Activated naive CD8-positive, alpha-beta T cell treated with anti-CD3 and anti-CD28 coated beads, Interleukin-2, amount 50 U/mL, for 16 hours (primary cell): Measurements from ENCODE around the gene PITPNM3.

Source experiments
- DNase-seq: peaks from one replicate; pipeline ENCODE4 v3.0.0-alpha.2; 2020; ENCODE audit warnings: low read depth, low spot score

The PITPNM3 gene

DNA sequence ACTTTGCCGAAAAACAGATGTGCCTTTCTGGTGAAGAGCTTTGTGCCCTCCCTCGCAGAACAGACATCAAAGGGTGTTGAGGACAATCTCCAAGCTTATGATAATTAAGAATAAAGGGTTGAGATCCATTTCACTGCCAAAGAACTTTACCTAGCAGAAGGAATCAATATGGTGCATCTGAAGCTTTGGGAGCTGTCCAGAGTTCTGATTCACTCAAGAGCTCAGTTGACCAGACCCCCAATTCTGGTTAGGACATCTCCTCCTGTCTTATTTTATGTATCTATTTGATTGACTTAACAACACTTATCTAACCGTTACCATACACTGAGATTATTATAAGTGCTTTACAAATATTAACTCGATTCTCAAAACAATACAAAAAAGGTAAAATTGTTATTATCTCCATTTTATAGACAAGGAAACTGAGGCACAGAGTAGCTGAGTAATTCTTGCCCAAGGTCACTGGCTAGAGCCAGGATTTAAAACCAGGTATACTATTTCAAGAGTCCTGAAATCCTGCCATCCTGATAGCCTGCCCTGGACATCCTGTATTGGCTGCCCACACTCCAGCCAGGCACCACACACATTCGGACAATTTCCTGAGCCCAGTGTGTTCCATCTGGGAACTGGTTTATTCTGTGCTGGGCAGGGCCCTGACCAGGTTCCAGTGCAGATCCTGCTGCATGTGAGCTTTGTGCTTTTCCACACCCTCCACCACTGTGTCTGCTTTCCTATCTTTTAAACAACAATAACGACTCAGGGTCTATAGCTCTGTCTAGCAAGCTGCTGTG lies 29.8 kb downstream of the PITPNM3 start:
- no peak for DNase-seq

DNA sequence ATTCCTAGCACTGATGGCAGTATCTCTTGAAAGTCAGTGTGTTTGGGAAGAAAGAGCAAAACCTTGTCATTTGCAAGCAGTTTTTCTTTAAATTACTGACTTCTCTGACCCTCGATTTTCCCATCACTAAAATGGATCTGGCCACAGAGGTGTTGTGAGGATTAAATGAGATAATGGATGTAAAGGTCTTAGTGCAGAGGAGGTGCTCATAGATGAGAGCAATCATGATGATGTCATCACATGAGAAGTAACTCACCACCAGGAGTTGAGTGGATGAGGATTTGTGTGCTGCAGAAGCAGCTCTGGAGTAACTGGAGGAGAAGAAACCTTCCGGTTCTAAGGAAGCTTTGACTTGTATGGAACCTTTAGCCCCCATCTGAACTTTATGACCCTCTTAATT lies 30.6 kb downstream of the PITPNM3 start:
- no peak for DNase-seq

DNA sequence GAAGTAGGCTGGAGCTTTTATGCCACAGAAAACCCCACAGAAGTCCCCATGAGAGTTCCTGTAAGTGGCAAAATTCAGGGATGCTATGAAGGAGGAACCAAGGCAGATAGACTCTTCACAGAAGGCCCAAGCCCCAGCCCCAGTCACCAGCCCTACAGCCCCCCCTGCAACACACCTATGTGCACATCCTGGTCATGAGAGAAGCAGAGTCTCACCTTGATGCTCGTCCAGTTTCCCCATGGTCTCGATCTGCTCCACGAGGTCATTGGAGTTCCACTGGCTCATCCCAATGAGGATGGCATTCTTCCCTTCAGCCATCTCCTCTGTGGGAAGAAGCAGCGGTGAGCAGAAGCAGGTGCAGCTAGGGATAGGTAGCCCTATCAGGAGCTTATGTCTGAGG lies 31.2 kb downstream of the PITPNM3 start:
- DNase-seq, result no peak

DNA sequence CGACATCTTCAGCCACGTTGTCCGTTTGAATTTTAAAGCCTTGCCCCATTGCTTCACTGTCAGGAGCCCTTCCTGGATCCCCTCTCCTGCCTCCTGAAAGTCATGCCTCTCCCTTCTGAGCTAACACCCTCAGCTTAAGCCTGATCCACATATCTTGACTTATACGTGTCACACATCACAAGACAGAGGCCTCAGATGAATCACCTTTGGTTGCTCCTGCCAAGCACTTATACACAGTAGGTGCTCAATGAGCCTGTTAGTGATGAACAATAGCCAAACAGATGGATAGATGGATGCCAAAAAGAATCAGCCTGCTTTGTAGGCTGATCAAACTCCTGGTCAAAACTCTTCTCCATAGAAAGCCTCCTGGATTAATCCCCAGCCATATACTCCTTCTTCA lies 31.8 kb downstream of the PITPNM3 start:
- DNase-seq, result no peak

DNA sequence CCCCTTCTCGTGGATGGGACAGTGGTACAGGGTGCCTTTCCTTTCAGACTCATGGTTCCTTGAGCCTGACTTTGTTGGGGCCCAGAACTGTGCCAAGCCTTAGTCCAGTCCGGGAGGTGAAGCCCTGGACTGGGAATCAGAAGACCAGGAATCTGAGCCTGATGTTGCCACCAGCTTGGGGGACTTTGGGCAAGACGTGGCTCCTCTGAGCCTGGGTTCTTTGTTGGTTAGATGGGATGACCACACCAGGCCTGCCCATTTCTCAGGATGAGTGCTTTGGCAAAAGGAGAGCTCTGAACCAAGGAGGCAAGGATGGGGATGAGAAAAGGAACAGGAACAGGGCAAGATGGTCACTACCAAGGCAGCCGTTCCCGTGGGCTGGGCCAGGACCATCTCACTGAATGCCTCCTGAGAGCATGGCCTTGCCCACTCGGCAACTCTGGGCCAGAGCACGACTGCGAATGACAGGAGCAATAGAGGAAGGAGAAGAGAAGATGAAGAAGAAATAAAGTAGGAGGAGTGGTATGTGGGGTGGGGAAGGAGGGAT lies 32.5 kb downstream of the PITPNM3 start:
- no peak for DNase-seq

DNA sequence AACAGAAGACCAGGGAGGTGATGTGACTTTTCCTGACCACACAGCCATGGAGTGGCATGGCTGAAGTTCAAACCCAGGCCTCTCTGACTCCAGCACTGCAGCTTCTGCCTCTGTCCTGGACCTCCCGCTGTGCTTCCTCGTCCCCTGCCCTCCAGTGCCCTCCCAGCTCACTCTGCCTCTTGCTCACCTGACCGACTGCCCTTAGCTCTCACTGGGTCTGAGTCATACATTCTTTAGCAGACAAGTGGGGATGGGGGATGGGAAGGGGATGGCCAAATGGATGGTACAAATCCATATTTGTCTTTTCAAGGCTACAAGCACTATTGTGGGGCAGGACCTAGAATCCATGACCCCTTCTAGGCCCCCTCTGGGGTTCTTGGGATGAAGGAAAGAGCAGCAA lies 33.0 kb downstream of the PITPNM3 start:
- DNase-seq, result no peak

DNA sequence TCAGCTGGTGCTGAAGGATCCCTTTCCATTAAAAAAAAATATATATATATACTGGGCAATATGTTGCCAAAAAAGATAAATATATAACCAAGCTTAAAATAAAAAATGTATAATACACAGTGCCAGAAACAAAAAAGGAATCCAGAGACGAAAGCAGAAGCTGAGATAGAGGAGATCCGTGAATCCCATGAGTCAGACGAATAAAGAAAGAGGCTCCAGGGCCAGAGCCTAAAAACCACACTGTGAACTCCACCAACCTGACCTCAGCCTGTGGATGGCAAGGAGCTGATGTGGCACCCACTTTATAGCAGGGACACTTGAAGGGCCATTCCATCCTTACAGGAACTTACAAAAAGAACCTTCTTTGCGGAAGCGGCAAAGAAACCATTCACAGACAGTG lies 34.8 kb downstream of the PITPNM3 start:
- DNase-seq, result no peak

DNA sequence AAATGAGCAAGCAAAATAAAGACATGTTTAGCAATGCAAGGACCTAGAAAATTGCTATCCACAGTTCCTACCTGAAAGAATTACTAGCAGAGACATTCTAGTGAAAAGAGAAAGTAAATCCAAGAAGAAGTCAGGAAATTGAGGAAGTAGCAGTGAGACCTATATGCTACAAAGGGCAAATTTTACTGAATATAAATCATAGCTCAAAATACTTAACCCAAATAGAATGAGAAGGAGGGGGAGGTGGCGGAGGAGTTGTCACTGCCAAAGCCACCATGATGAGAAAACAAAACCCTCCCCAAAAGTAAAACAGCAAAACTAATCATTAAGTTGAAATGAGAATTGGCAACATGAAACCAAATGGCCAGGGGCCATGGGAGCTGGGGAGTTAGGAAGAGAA lies 39.3 kb downstream of the PITPNM3 start:
- no peak for DNase-seq

DNA sequence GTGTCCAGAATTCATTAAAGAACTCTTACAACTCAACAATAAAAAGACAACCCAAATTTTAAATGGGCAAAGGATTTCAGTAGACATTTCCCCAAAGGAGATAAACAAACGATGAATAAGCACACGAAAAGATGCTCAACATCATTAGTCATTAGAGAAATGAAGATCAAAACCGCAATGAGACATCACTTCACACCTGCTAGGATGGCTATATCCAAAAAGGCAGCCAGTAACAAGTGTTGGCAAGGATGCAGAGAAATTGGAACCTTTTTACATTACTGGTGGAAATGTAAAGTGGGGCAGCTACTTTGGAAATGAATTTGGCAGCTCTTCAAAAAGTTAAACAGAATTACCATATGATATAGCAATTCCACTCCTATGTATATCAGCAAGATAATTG lies 42.0 kb downstream of the PITPNM3 start:
- DNase-seq, result no peak

DNA sequence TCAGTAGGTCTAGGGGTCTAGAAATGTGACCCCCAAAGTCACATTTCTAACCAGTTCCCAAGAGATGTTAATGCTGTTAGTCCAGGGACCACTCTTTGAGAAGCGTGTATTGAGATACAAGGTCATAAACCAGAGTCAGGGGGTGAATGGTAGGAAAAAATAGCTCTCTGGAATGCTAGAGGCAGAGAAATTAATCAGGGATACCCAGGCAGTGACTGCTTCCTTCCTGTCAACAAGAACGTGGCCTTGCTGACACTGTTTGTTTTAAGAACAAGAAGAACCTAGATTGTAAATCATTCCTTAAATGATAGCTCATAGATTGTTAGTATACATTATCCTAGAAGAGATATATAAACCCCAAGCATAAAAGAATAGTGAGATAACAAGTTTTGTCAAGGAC lies 43.8 kb downstream of the PITPNM3 start:
- no peak for DNase-seq

DNA sequence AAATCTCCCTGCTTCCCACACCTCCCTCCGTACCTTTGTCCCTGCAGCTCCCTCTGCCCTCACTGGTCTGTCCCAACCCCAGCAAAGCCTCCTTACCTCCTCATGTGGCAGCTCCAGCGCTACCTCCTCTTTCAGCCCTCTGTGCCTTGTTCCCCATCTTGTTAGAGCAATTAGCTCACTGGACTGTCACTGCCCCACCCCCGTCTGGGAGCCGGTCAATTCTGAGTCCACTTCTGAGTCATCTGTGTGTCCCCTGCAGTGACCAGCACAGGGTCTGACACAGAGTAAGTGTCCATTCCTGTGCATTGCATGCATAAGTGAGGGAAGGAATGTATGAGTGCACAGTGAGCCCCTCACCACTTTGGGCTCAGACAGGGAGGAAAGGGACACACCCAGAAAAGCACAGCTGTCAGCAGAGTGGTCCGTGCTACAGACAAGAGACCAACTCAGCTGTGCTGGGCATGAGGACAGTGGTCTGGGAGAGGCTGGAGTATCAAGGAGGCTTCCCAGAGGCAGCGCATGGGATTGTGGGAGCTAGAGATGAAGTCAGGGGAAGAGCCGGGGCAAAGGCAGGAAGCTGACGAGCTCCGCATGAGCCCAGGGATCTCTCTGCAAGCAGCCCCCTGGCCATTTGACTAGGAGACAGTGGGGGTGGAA lies 45.9 kb downstream of the PITPNM3 start:
- no peak for DNase-seq

DNA sequence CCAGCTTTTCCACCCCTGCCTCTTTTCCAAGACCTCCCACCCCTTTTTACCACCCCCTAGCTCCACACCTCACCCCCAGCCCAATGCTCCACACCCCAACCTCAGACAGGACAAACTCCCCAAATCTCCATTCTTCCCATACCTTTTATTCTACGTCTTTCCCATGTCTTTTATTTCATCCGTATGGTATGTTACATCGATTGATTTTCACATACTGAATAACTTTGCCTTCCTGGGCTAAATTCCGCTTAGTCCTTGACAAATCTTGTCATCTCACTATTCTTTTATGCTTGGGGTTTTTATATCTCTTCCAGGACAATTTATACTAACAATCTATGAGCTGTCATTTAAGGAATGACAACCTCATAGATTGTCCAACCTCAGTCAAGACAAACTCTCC lies 46.4 kb downstream of the PITPNM3 start:
- DNase-seq, result no peak

DNA sequence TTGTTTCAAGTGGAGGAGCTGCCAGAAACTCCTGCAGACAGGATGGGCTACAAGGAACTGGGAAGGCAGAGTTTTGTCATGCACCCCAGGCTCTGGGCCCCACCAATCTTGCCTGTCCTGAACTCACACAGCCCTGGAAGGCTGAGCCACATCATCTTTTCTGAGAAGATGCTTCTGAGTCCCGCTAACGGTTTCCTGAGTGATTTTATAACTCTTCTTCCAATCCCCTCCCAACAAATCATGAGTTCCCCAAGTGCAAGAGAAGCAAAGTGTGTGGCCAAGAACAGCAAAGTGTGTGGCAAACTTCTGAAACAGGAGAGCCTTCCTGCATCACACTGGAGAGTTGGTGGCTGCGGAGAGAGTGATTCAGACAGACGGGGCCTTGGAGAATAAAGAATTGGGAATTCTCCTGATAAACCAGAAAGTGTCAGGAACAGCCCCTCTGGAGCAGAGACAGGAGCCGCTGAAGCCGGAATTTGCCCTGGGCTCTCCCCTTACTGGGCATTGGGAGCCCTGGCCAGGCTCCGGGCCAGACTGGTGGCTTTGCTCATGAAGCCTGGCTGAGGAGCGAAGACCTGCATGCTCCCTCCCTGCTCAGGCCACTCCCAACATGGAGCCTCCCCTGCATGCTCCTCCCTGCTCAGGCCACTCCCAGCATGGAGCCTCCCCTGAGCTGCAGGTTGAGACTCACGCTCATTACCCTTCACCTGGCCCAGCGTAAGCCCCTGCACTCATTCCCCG lies 47.2 kb downstream of the PITPNM3 start:
- no peak for DNase-seq

DNA sequence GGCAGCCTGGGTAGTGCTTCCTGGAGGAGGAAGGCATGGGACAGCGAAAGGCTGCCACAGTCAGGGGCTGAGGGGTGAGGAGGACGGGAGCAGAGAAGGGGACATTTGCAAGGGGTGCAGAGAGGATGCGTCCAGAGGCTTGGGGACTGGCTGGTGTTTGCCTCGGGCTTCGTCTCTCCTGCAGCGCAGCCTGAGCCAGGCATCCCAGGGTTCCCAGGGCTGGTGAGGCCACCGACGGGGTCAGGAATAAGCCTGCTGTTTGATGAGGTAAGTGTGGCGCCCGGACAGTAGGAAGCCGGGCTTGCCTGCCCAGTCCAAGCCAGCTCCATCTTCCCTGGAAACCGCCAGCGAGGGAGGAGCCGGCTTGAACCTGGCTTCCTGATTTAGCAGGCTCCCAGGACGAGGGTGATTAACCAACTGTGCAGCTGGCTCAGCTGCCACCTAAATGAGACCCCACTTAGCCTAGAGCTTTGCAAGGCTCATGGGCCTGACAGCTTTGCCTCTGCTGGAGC lies 47.8 kb downstream of the PITPNM3 start:
- DNase-seq, result no peak

DNA sequence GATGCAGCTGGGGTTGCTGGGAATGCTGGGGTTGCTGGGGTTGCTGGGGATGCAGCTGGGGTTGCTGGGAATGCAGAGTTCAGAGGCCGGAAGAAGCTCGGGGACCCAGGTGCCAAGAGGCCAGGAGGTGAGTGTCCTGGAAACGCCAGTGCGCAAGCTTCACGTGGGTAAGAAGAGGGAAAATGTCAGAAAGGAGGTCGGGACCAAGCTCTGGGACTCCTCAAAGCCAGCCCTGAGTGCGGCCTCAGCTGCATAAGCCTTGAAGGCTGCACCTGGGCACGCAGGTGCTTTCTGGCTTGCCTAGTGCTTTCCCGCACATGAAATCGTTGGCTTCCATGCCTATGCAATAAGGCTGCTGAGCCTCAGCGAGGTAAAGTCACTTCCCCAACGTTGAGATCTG lies 48.3 kb downstream of the PITPNM3 start:
- DNase-seq, result no peak

DNA sequence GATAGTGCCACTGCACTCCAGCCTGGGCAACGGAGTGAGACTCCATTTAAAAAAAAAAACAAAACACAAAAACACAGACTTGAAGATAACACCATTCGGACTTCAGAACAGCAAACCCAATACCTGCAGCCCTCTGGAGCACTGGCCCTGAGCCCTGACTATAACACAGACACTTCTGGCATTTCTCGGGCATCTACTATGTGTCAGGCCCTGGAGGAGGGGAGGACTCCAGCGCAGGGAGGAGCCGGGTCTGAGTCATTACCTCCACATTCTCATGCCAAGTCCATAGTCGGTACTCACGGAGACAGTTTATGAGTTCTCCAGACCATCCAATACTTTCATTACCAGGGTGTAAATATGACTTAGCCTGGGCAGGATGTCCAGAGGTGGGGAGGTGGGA lies 48.8 kb downstream of the PITPNM3 start:
- DNase-seq, result no peak

DNA sequence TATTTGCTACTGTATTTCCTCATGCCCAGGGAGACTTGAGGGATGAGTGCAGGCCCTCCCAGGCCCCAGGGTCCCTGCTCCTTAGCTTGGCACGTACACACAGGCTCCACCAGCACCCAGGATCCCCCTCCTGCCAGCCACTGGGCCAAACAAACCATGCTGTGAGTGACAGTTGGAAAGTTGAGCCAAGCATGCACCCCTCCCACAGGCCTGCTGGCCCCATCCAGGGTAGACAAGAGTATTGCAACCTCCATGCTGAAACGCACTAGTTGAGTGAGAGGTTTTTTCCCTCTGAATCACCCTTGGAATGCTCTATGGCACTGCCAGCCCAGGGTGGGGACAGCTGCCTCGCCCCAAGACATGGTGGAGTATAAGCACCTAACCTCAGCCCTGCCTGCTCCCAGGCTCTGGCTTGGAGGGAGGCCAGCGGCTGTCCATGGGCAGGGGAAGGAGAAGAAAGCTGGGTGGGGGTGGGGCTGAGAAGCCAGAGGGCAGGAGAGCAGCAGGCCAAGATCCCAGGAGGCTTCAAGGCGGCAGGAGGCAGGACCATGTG lies 49.6 kb downstream of the PITPNM3 start:
- no peak for DNase-seq

DNA sequence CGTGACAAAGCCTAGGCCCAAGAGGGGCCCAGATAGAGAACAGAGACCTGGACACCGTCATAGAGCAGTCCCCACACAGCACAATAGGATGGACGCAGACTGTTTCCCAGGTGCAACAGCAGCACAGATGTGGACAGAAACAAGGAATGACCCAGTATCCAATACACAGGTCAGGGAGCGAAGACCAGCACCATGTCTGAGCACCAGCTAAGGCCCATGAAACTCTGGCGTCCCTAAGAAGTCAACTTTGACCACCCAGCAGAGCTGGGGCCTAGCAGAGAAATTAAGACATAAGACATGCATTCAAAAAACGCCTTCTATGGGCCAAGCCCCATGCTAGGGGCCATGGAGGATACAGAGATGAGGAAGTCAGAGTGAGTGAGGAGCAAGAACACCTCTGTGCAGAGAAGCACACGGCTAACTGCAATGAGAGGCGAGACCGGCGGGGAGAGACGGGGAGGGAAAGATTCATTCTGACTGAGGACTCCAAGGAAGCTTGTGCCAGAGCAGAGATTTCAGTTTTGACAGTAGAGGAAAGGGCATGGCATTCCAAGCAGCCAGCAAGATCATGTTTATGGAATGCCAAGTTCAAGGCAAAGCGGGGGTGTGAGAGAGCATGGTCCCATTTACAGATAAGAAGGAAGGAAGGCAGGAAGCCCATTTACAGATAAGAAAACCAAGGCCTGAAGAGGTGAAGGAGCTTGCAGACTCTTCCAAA lies 50.8 kb downstream of the PITPNM3 start:
- no peak for DNase-seq

DNA sequence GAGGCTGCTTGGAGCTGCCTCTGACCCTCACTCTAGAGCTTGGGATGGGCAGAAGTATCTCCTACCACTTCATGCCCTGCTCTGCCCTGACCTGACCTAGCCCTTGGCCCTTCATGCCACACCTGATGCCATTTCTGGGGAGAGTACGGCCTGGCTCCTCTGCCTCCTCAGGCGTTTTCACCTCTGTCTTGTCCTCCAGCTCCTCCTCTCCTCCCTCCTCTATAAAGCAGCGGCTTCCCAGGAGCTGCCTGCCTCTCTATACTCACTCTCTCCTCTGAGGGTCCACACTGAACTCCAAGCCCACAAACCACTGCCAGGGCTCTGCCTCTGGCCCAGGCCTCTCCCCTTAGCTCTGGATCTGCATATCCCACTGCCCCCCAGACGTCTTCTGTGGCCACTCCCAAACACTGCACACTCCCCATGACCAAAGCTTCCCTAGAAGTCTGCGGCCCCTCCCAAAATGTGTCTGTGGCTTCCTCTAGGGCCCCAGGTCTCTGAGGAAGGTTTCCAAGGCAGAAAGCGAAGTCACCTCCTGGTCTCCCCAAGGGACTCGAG lies 52.6 kb downstream of the PITPNM3 start:
- DNase-seq, result no peak

DNA sequence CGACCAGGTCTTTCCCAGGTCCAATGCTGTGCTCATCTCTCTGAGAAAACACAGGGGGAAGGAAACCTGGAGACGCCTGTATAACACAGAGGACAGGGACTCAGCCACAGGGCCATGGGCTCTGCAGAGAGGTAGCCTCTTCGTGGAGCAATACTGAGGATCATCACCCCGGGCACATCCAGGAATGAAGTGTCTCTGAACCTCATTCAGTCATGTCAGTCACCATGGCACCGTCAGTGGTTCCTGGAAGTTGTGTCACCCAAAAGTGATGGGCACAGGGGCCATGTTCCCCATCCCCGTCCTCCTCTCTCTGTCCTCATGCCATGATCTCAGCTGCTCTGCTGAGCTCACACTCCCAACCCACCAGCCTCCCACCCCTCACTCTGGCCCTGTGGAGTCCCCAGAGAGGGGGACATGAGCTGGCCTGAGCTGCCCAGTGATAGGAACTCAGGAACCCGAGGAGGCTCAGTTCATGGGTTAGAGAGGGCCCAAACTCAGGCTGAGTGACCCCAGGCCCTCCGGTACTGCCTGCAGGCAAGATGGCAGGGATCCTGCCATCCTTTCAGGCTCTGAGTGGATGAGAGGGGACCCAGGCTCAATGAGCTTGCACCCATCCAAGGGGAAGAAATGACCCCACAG lies 53.4 kb downstream of the PITPNM3 start:
- DNase-seq, result no peak

DNA sequence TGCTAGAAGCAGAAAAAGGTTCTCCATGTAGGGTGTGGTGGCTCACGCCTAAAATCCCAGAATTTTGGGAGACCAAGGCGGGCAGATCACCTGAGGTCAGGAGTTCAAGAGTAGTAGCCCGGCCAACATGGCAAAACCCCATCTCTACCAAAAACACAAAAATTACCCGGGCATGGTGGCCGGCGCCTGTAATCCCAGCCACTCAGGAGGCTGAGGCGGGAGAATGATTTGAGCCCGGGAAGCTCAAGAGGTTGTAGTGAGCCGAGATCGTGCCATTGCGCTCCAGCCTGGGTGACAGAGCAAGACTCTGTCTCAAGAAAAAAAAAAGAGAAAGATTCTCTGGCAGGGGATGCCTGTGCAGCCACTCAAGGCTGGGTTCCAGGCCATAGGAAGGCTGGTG lies 54.2 kb downstream of the PITPNM3 start:
- no peak for DNase-seq
